AG09309 (cell line): ENCODE data around the gene NUAK2.
A peak's percentile ranks its signal among the peaks of the same experiment; 100 is the strongest.

Experiments
- DNase-seq: peaks from one replicate; pipeline ENCODE4 v3.0.0-alpha.2; 2010; ENCODE audit warnings: low read depth
- H3K4me3 ChIP-seq: 2 replicates; pipeline ENCODE4 v1.5.1; 2011; ENCODE audit warnings: mild to moderate bottlenecking, low read depth, low read length, moderate library complexity; ENCODE audit not compliant: control insufficient read depth
- CTCF ChIP-seq: IDR thresholded peaks from 2 replicates; pipeline ENCODE4 v1.5.1; 2011; ENCODE audit warnings: mild to moderate bottlenecking, low read depth, low read length, inconsistent platforms; ENCODE audit not compliant: insufficient read depth, control insufficient read depth; ENCODE audit errors: missing control alignments

NUAK2 gene

DNA sequence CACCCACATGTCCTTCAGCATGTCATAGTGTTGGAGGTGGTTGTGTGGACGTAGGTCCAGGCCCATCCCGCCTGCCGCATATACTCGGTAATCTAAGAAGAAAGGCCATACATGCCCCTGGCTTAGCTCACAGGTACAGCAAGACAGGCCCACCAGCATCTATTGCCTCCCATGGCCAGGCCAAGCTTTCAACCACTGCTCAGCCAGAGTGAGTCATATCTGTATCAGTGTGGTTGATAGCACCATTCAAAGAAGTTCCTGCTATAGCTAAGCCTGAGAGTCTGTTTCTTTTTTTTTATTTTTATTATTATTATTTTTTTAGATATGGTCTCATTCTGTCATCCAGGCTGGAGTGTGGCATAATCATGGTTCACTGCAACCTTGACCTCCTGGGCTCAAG, 18.2 kb upstream of the NUAK2 start:
- H3K4me3 ChIP-seq = no peak overlapping the region
- DNase-seq = no peak
- TF ChIP-seq CTCF = no peak

- H3K4me3 ChIP-seq = no peak overlapping the region
- no peak for DNase-seq
- no peak for TF ChIP-seq CTCF
Measured at GRCh38 chr1:205339197-205339702, 17.7 kb upstream of the NUAK2 start.

DNA sequence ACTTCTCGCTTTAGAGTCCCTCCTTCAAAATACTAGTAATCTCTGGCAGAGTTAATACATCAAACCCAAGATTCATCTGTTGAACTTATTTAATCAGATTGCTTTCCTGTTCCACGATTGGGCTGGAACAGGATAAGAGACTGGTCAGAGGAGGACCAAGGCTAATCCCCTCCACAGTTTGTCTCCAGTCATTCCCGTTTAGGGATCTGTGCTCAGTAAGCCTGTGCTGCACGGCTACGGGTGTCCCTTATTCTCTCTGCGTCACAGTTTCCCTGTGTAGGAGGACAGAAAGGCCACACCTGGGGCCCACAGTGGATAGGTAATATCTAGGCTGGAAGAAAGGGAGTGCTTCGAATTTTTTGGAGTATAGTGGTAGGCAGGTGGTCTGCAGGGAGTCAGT, 16.5 kb upstream of the NUAK2 start:
- H3K4me3 ChIP-seq = no peak overlapping the region
- no peak for DNase-seq
- no peak for TF ChIP-seq CTCF

- no peak overlapping the region for H3K4me3 ChIP-seq
- DNase-seq = no peak
- no peak for TF ChIP-seq CTCF
Measured at GRCh38 chr1:205337481-205337880, 15.9 kb upstream of the NUAK2 start.

DNA sequence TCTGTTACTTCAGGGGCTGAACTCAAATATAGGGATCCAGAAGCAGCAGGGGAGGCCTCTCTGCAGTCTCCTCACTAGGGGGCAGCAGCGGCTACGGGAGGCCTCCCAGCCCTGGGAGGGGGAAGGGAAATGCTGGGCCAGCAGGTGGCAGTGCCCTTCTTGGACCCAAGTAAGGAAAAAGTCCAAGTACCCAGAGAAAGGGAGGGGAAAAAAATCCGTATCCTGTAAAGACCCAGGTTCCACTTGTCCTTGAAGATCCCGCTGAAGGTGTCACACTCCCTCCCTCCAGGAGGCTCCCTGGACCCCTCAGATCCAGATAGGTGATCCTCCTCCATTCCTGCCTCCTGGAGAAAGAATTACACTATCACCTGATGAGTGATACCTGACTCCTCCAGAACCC, 14.1 kb upstream of the NUAK2 start:
- peak; percentile 99 for TF ChIP-seq CTCF
- H3K4me3 ChIP-seq = no peak overlapping the region
- DNase-seq = no peak

DNA sequence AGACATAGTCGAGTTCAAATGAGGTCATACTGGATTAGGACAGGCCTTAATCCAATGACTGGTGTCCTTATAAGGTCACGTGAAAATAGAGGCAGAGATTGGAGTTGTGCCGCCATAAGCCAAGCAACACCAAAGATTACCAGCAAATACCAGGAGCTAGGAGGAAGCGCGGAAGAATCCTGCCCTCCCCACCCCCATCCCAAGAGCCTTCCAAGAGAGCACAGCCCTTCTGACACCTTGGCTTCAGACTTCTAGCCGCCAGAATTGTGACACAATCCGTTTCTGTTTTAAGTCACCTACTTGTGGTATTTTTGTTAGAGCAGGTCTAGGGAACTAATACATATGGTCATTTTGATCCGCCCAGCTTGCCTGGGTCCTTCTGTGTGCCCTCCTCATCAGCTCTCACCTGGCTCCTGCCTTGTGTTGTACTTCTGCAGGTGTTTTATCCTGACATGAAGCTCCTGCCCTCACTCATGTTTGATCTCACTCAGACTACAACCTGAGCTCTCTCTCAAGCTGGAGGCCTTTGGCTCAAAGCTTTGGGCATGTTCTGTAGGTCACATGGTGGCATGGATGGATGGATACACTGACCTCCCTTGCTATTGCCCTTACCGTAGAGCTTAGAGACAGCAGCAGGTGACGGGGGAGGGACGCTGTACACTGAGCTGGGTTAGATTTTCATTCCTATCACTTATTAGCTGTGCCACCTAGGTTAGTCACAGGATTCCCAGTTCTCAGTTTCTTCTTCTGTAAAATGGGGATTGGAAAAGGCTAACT, 10.7 kb upstream of the NUAK2 start:
- no peak overlapping the region for H3K4me3 ChIP-seq
- DNase-seq = no peak
- TF ChIP-seq CTCF = no peak
